CD14-positive monocyte (primary cell): ENCODE data around the gene PHC1. TPM values are rescaled to one million over a fixed set of nuclear protein-coding genes. Genes with fewer than 3 reads are reported as not detected.

Experiments used
- DNase-seq, 3 donors: peaks; one replicate each; pipeline ENCODE4 v3.0.0-alpha.2; 2011 to 2022
- H2AFZ ChIP-seq: 2 replicates; pipeline ENCODE4 v1.6.0; 2012; ENCODE audit warnings: mild to moderate bottlenecking, low read depth, low read length, inconsistent platforms; ENCODE audit not compliant: insufficient read depth, poor library complexity, severe bottlenecking
- H3K27ac ChIP-seq, 2 donors: 1 replicate in 1 of 2; 2 replicates in 1 of 2; pipeline ENCODE4 v1.5.1; 2012 to 2013; ENCODE audit warnings: low read length in 2 of 2, control low read depth in 1 of 2, inconsistent platforms in 1 of 2, low read depth in 1 of 2, mild to moderate bottlenecking in 1 of 2
- H3K27me3 ChIP-seq, 2 donors: one replicate each; pipeline versions ENCODE4 v1.6.0 to v1.6.1; 2011 to 2013; ENCODE audit warnings: low read length in 2 of 2; ENCODE audit not compliant: control insufficient read depth in 2 of 2, insufficient read depth in 2 of 2
- H3K36me3 ChIP-seq, 2 donors: replicated peaks in 1 of 2; 1 replicate in 1 of 2; 2 replicates in 1 of 2; pipeline versions ENCODE4 v1.5.1 to v1.6.1; 2012 to 2013; ENCODE audit warnings: low read length in 2 of 2, control low read depth in 1 of 2, inconsistent platforms in 1 of 2, mild to moderate bottlenecking in 1 of 2; ENCODE audit not compliant: insufficient read depth in 2 of 2, control insufficient read depth in 1 of 2
- H3K4me1 ChIP-seq, 2 donors: 1 replicate in 1 of 2; 2 replicates in 1 of 2; pipeline versions ENCODE4 v1.5.1 to v1.6.1; 2012 to 2013; ENCODE audit warnings: low read length in 2 of 2, control low read depth in 1 of 2, inconsistent platforms in 1 of 2, mild to moderate bottlenecking in 1 of 2, moderate library complexity in 1 of 2; ENCODE audit not compliant: insufficient read depth in 2 of 2, control insufficient read depth in 1 of 2
- H3K4me2 ChIP-seq: replicated peaks from 2 replicates; pipeline ENCODE3; 2012; ENCODE audit warnings: low read length, moderate library complexity, mild to moderate bottlenecking; ENCODE audit not compliant: poor library complexity, severe bottlenecking; ENCODE audit errors: extremely low read depth
- H3K4me3 ChIP-seq, 3 experiments: fragments of 200-600 bp in 1 of 3; sonication (generic) in 1 of 3; replicated peaks in 1 of 3; 1 replicate in 2 of 3; 2 replicates in 1 of 3; pipeline ENCODE4 v1.5.1; 2011 to 2013; ENCODE audit warnings: low read length in 3 of 3, mild to moderate bottlenecking in 3 of 3, control low read depth in 2 of 3, low read depth in 2 of 3, inconsistent platforms in 1 of 3, moderate library complexity in 1 of 3
- H3K79me2 ChIP-seq: 2 replicates; pipeline ENCODE4 v1.6.0; 2012; ENCODE audit warnings: mild to moderate bottlenecking, control low read depth, inconsistent platforms, low read length, moderate library complexity; ENCODE audit not compliant: insufficient read depth
- H3K9ac ChIP-seq: 2 replicates; pipeline ENCODE4 v1.6.0; 2017; ENCODE audit warnings: low read length, mild to moderate bottlenecking; ENCODE audit not compliant: insufficient read depth, poor library complexity, severe bottlenecking
- H3K9me3 ChIP-seq, 2 donors: replicated peaks in 1 of 2; 1 replicate in 1 of 2; 2 replicates in 1 of 2; pipeline versions ENCODE4 v1.5.1 to v1.6.1; 2012 to 2013; ENCODE audit warnings: low read length in 2 of 2, control low read depth in 1 of 2; ENCODE audit not compliant: control insufficient read depth in 1 of 2, insufficient read depth in 1 of 2
- H4K20me1 ChIP-seq: 2 replicates; pipeline ENCODE4 v1.6.0; 2012; ENCODE audit warnings: mild to moderate bottlenecking, low read length, control low read depth, moderate library complexity; ENCODE audit not compliant: insufficient read depth
- H3K27ac Mint-ChIP-seq, 7 donors: one replicate each; pipeline ENCODE4 v1.8.0; 2020; ENCODE audit warnings: mild to moderate bottlenecking in 7 of 7, mixed read lengths in 7 of 7, moderate library complexity in 6 of 7, inconsistent platforms in 2 of 7
- H3K27me3 Mint-ChIP-seq, 3 donors: one replicate each; pipeline ENCODE4 v1.8.0; 2021 to 2022; ENCODE audit warnings: low read depth in 3 of 3, mild to moderate bottlenecking in 3 of 3, mixed read lengths in 3 of 3, moderate library complexity in 3 of 3, inconsistent platforms in 1 of 3
- H3K36me3 Mint-ChIP-seq, 2 donors: one replicate each; pipeline ENCODE4 v1.8.0; 2020; ENCODE audit warnings: mixed read lengths in 2 of 2, inconsistent platforms in 1 of 2, mild to moderate bottlenecking in 1 of 2
- H3K4me1 Mint-ChIP-seq: one replicate; pipeline ENCODE4 v1.8.0; 2020; ENCODE audit warnings: mild to moderate bottlenecking, mixed read lengths
- H3K4me3 Mint-ChIP-seq, 2 donors: one replicate each; pipeline ENCODE4 v1.8.0; 2020; ENCODE audit warnings: mild to moderate bottlenecking in 2 of 2, mixed read lengths in 2 of 2, moderate library complexity in 1 of 2
- H3K9me3 Mint-ChIP-seq, 7 donors: one replicate each; pipeline ENCODE4 v1.8.0; 2020 to 2022; ENCODE audit warnings: mixed read lengths in 7 of 7, mild to moderate bottlenecking in 6 of 7, moderate library complexity in 6 of 7, inconsistent platforms in 2 of 7
- WGBS: methylation state at CpG from one replicate; pipeline ENCODE4 v1.1.5; 2013; ENCODE audit warnings: missing lambda C conversion rate; ENCODE audit not compliant: insufficient coverage; 5-methylcytosine and 5-hydroxymethylcytosine counted together
- intact Hi-C, 2 donors: fragments of 100-400 bp; cut with micrococcal nuclease; formaldehyde crosslinking; loops; one replicate each; pipeline versions ENCODE4 v1.15.0 to v1.15.1; 2023
- polyA plus RNA-seq, 3 donors: library from polyadenylated mRNA; depleted of rRNA in 1 of 3; unstranded in 2 of 3; stranded (reverse) in 1 of 3; fragments of 300-500 nt in 2 of 3; fragments of >200 nt in 1 of 3; fragmentation: Illumina TruSeq in 2 of 3; gene quantifications; 1 replicate in 2 of 3; 2 replicates in 1 of 3; pipeline ENCODE4 v1.2.3, GENCODE V29; 2012 to 2021
- TF ChIP-seq, protein P1 (sequence below): fragments of 200-600 bp; IDR thresholded peaks from one replicate; pipeline ENCODE4 v1.8.0; 2022; ENCODE audit warnings: antibody characterized with exemption, mild to moderate bottlenecking

PHC1 gene
- polyA plus RNA-seq, 3 donors: 0.58 to 19.3 (median 1.4) TPM

DNA sequence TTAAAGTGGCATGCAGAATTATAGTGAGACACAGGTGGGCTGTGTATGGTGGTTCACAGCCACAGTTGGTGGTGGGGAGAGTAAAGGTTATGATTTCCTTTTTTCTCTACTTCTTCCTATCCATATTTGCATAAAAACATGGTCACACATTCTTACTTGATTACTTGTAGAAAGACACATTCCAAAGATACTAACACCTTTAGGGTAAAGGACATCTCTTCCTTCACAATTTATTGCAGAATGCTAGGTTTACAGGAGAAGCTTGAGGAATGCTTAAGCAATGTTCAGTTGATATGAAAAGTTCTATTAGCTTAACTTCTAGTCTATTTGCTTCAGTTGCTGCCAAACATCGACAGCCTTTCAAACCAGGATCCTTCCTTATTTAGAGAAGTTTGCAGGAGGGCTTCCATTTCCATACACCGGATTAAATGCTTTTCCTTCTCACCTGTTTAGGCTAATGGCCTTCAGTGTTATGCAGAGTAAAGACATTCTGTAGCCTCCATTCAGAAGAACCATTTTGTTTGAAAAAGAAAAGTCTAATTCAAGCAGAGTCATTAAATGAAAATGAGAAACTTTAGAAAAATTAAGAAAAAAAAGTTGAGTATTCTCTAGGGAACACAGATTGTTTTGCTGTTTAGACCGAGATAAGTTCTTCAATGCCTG, 2.6 kb upstream of the PHC1 start:
- no peaks in the 10 kb centered on the region for H3K79me2 ChIP-seq
- no peak overlapping the region for H2AFZ ChIP-seq
- H3K27me3 ChIP-seq: peaks cover 0 to 5% of the 10 kb centered on the region in 2 donors
- H3K4me1 Mint-ChIP-seq: peaks cover 8% of the 10 kb centered on the region
- H3K9ac ChIP-seq: no peak overlapping the region
- H3K36me3 Mint-ChIP-seq: no peaks in the 10 kb centered on the region
- H3K4me3 ChIP-seq: no peak overlapping the region
- DNase-seq: no peak
- H3K4me1 ChIP-seq: peaks cover 12 to 19% of the 10 kb centered on the region in 2 donors
- no peaks in the 10 kb centered on the region for H3K9me3 ChIP-seq
- TF ChIP-seq, protein P1, sequence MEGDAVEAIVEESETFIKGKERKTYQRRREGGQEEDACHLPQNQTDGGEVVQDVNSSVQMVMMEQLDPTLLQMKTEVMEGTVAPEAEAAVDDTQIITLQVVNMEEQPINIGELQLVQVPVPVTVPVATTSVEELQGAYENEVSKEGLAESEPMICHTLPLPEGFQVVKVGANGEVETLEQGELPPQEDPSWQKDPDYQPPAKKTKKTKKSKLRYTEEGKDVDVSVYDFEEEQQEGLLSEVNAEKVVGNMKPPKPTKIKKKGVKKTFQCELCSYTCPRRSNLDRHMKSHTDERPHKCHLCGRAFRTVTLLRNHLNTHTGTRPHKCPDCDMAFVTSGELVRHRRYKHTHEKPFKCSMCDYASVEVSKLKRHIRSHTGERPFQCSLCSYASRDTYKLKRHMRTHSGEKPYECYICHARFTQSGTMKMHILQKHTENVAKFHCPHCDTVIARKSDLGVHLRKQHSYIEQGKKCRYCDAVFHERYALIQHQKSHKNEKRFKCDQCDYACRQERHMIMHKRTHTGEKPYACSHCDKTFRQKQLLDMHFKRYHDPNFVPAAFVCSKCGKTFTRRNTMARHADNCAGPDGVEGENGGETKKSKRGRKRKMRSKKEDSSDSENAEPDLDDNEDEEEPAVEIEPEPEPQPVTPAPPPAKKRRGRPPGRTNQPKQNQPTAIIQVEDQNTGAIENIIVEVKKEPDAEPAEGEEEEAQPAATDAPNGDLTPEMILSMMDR: no peak
- no CpG with 5 or more reads among the region's 3 CpGs for WGBS
- no peak overlapping the region for H3K27ac Mint-ChIP-seq
- no peak overlapping the region for H3K4me2 ChIP-seq
- H3K9me3 Mint-ChIP-seq: no peaks in the 10 kb centered on the region
- no peak overlapping the region for H3K4me3 Mint-ChIP-seq
- no peaks in the 10 kb centered on the region for H4K20me1 ChIP-seq
- intact Hi-C loops: no loop called here
- H3K27me3 Mint-ChIP-seq: peaks cover 0 to 5% (median 3%) of the 10 kb centered on the region in 3 donors
- H3K27ac ChIP-seq: no peak overlapping the region
- no peaks in the 10 kb centered on the region for H3K36me3 ChIP-seq

GRCh38 chr12:8912914-8913313, 1.4 kb upstream of the PHC1 start:
- TF ChIP-seq, protein P1: no peak
- intact Hi-C loops: no loop called here
- H3K27ac Mint-ChIP-seq: no peak overlapping the region

More at GRCh38 chr12:8912914-8913313, 1.4 kb upstream of the PHC1 start:
- no peaks in the 10 kb centered on the region for H3K9me3 ChIP-seq
- 75% methylated on average over 6 of the region's 9 CpGs for WGBS
- no peak overlapping the region for H3K9ac ChIP-seq
- no peak overlapping the region for H2AFZ ChIP-seq
- Mint-ChIP-seq H3K9me3 (no peaks in the 10 kb centered on the region), H3K36me3 (no peaks in the 10 kb centered on the region), H3K4me1 (peaks cover 8% of the 10 kb centered on the region), H3K27me3 (peaks cover 0 to 5% (median 2%) of the 10 kb centered on the region in 3 donors), H3K4me3 (peak overlapping the region in 1 of 2 donors; percentile 44)
- no peaks in the 10 kb centered on the region for H3K36me3 ChIP-seq
- H3K4me1 ChIP-seq: peaks cover 12 to 19% of the 10 kb centered on the region in 2 donors
- H3K79me2 ChIP-seq: no peaks in the 10 kb centered on the region
- no peak for DNase-seq
- peaks cover 0 to 5% of the 10 kb centered on the region in 2 donors for H3K27me3 ChIP-seq
- H4K20me1 ChIP-seq: no peaks in the 10 kb centered on the region
- no peak overlapping the region for H3K4me3 ChIP-seq
- no peak overlapping the region for H3K4me2 ChIP-seq
- H3K27ac ChIP-seq: no peak overlapping the region
